ENCODE results near the gene IL31RA. TPM values are rescaled to one million over a fixed set of nuclear protein-coding genes. Genes with fewer than 3 reads are reported as not detected.

IL31RA gene
- total and polyA plus RNA-seq, 10 of the 15 experiments (the other 5 are each of a cell fraction or from before 2014, with no cell fraction given) = 0.03 to 0.31 (median 0.11) TPM; not detected in 2

- no peaks in the 10 kb centered on the region for H4K20me1 ChIP-seq (ENCODE audit: control insufficient read depth, insufficient read depth)
- ChIA-PET CTCF (interaction anchor here (1.0 to 1.6 kb wide), 2 partner anchors 24 to 36 kb away, joined by 3 to 4 read pairs; no protein-coding TSS in a partner anchor), SMC1A (ENCODE audit: uncharacterized antibody, unreplicated experiment) (interaction anchor here (1.4 to 4.2 kb wide), 5 partner anchors 10 to 197 kb away, joined by 3 to 41 read pairs (median 6); no protein-coding TSS in a partner anchor), POLR2A (interaction anchor here (0.6 to 1.9 kb wide), 4 partner anchors 12 to 130 kb away, joined by 3 to 5 read pairs (median 4); no protein-coding TSS in a partner anchor), RAD21 (ENCODE audit: unreplicated experiment) (interaction anchor here (0.8 to 1.5 kb wide), 2 partner anchors 14 to 16 kb away, joined by 3 to 5 read pairs; no protein-coding TSS in a partner anchor)
- ATAC-seq = peak; percentile 45
- H3K36me3 ChIP-seq (ENCODE audit: control insufficient read depth in 2 of 2, insufficient read depth in 2 of 2, low read length in 1 of 2) = no peaks in the 10 kb centered on the region
- no peak overlapping the region for H3K9ac ChIP-seq (ENCODE audit: control insufficient read depth, insufficient read depth, low read length)
- no peaks in the 10 kb centered on the region for H3K79me2 ChIP-seq (ENCODE audit: control insufficient read depth, insufficient read depth, low read length)
- in situ Hi-C loops (cut with MboI) = no loop called here
- no peak for FAIRE-seq
- H3K9me3 ChIP-seq (replicated peaks; ENCODE audit: control insufficient read depth, insufficient read depth, low read length) = no peaks in the 10 kb centered on the region
- intact Hi-C loops (cut with micrococcal nuclease; ENCODE audit: unreplicated experiment) = loop anchor here (5.0 to 10.0 kb wide), 4 partner anchors 128 to 725 kb away; partner anchors contain the start of genes CDC20B and PLPP1
- H3K4me3 ChIP-seq = no peak overlapping the region
- no peak overlapping the region for H2AFZ ChIP-seq (ENCODE audit: control insufficient read depth, low read depth, low read length)
- peaks cover 19% of the 10 kb centered on the region for H3K4me1 ChIP-seq (ENCODE audit: control insufficient read depth, insufficient read depth, low read length)
- H3K4me2 ChIP-seq (ENCODE audit: control insufficient read depth, insufficient read depth) = peak overlapping the region; percentile 34
- peak; percentile 49 for DNase-seq (ENCODE audit: low read depth, low spot score)
- H3K27ac ChIP-seq (ENCODE audit: control insufficient read depth, insufficient read depth) = no peak overlapping the region
- no peaks in the 10 kb centered on the region for H3K27me3 ChIP-seq (replicated peaks in 1 of 2; ENCODE audit: control insufficient read depth in 2 of 2, insufficient read depth in 2 of 2, low read length in 1 of 2)
- BruUV-seq (replicated peaks) = no TSS peak
- WGBS (ENCODE audit: insufficient coverage, insufficient replicate concordance, low lambda C conversion rate, missing lambda C conversion rate) = 7% methylated on average over 1 of the region's 1 CpG
- TF ChIP-seq NR2F1 (conservative IDR thresholded peaks at IDR 0.05) (peak; percentile 73), ZNF592 (IDR thresholded peaks at IDR 0.05) (no peak), EP300 (IDR thresholded peaks at IDR 0.05; ENCODE audit: borderline replicate concordance in 1 of 2, control insufficient read depth in 1 of 2, low read depth in 2 of 2, low read length in 2 of 2) (peak; percentile 41 to 51; a peak in 2 of 4 replicates), BHLHE40 (IDR thresholded peaks at IDR 0.05; ENCODE audit: borderline replicate concordance in 1 of 2, low read depth in 2 of 2, low read length in 1 of 2) (peak in 1 of 2 experiments; percentile 32; a peak in 1 of 4 replicates), HDGF (IDR thresholded peaks at IDR 0.05) (no peak), NFYB (IDR thresholded peaks at IDR 0.05; ENCODE audit: insufficient read depth, low read depth, low read length) (no peak), RUNX3 (IDR thresholded peaks at IDR 0.05; ENCODE audit: low read length) (peak; percentile 77), ZNF24 (IDR thresholded peaks at IDR 0.05) (peak; percentile 69; the same call in 1 of the 2 replicates), ZBED1 (IDR thresholded peaks at IDR 0.05; ENCODE audit: borderline replicate concordance) (no peak), IRF5 (IDR thresholded peaks at IDR 0.05; ENCODE audit: borderline replicate concordance) (no peak), POLR2A (IDR thresholded peaks at IDR 0.05; ENCODE audit: low read depth, low read length) (no peak), ATF7 (IDR thresholded peaks at IDR 0.05; ENCODE audit: low read depth) (no peak), JUNB (IDR thresholded peaks at IDR 0.05) (peak; percentile 76)
- TF ChIP-seq, protein P1, sequence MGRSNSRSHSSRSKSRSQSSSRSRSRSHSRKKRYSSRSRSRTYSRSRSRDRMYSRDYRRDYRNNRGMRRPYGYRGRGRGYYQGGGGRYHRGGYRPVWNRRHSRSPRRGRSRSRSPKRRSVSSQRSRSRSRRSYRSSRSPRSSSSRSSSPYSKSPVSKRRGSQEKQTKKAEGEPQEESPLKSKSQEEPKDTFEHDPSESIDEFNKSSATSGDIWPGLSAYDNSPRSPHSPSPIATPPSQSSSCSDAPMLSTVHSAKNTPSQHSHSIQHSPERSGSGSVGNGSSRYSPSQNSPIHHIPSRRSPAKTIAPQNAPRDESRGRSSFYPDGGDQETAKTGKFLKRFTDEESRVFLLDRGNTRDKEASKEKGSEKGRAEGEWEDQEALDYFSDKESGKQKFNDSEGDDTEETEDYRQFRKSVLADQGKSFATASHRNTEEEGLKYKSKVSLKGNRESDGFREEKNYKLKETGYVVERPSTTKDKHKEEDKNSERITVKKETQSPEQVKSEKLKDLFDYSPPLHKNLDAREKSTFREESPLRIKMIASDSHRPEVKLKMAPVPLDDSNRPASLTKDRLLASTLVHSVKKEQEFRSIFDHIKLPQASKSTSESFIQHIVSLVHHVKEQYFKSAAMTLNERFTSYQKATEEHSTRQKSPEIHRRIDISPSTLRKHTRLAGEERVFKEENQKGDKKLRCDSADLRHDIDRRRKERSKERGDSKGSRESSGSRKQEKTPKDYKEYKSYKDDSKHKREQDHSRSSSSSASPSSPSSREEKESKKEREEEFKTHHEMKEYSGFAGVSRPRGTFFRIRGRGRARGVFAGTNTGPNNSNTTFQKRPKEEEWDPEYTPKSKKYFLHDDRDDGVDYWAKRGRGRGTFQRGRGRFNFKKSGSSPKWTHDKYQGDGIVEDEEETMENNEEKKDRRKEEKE (IDR thresholded peaks at IDR 0.05) = no peak
- TF ChIP-seq, protein P2, sequence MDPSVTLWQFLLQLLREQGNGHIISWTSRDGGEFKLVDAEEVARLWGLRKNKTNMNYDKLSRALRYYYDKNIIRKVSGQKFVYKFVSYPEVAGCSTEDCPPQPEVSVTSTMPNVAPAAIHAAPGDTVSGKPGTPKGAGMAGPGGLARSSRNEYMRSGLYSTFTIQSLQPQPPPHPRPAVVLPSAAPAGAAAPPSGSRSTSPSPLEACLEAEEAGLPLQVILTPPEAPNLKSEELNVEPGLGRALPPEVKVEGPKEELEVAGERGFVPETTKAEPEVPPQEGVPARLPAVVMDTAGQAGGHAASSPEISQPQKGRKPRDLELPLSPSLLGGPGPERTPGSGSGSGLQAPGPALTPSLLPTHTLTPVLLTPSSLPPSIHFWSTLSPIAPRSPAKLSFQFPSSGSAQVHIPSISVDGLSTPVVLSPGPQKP (IDR thresholded peaks at IDR 0.05; ENCODE audit: low read depth, low read length) = no peak
Measured at GRCh38 chr5:55900068-55900467, 48.9 kb downstream of the IL31RA start.

Data from GM12878 (cell line).